ENCODE data around the gene GNB5.
"Not testable (repeated sequence)": the region's sequence is repeated elsewhere in the genome, so short reads cannot be mapped to it uniquely, and the experiment has no call there.

The GNB5 gene

DNA sequence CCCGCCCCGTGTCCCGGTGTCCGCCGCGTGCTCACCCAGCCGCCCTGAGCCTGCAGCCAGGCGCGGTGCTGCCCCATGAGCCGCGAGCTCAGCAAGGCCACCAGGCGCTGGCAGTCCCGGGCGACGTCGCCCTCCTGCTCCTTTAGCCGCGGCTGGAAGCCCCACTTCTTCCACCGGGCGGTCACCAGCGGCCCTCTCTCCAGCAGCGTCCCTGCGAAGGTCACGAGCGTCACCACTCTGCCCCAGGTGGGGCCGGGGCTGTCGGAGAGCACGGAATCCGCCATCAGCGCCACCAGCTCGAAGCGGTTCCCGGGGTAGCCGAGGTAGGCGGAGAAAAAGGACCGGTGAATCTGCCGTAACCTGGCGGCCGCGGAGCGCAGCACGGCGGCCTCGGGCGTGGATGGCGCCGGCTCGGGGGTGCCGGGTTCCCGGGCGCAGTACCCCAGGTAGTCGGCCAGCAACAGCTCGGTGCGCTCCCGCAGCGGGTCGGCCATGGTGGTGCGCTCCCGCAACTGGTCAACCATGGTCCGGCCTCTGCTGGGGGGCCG is 78.9 kb downstream of the GNB5 start:
- DNase-seq (ENCODE audit: low read depth), result peak; percentile 23

DNA sequence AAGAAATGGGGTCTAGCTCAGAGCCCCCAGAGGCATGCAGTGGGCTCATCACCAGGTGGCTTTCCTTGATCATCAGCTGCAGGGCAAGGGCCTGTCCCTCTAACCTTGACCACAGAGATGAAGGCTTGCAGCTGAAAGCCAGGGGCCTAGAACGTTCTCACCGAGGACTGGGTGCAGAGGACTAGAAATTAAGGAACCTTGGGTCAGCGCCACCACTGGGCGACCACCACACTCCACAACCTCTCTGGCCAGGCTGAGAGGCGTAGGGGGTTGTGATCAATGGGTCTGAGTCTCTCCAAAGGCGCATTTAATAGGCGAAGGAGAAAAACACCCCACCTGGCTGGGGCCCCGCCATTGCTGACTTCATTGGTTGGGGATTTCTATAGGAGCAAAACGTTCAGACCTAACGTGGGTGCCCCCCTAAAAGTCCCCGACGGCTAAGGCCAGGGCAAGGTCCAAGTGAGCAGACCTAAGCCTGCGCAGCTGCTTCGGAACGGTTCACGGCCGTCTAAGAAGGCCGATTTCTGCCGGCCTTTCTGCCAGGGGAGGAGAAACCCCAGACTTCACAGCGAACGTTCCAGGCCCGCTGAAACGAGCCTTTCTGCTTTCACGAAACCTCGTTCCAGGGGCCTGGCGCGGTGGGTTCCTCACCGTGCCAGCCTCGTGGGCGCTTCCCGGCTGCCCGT is 79.5 kb downstream of the GNB5 start:
- DNase-seq (ENCODE audit: low read depth), result no peak

DNA sequence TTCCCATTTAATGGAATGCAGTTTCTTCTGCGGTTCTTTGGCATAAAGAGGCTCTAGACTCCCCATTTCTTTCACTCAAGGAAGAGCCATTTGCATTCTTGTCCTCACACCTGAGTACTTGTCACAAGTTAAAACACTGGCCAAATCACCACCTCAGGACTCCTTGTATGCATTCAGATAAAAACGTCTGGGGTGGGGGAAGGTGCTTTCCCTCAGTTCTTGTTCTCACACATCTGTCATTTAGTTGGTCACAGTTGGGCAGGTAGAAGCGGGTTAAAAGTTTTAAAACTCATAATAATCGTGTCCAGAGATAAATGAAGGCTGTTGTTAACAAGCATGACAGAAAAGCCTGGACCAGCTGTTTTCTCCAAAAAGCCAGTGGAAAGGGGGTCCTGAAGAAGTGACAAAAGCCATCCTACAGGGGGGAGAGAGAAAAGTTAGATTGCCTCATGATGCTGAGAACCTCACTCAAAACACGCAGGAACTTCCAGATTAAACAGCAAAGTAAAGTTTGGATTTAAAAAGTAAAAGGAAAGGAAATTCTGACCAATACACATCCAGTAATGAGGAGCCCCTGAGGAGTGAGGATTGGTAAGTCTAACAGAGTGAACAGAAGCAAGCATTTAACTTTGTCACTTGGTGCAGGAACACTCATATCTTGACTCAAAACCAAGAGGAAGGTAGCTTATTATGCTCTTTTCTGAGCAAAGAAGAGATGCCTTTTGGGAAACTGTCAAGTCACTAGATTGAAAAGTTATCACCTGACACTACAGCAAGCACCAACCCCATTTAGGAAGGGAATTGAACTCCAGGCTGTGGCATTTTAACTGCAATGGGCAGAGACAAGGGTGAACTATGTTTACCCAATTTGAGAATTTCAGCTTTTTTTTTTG is 81.4 kb downstream of the GNB5 start:
- no peak for DNase-seq (ENCODE audit: low read depth)

DNA sequence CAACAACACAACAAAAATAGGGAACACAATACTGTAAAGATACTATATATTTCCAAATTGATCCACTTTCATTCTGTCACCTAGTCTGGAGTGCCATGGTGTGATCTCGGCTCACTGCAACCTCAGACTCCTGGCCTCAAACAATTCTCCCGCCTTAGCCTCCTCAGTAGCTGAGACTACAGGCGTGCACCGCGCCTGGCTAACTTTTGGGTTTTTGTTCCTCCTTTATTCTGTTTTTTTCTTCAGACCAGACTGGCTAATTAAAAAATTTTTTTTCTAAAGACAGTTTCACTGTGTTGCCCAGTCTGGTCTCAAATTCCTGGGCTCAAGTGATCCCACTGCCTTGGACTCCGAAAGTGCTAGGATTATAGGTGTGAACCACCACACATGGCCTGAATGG is 84.0 kb downstream of the GNB5 start:
- DNase-seq (ENCODE audit: low read depth), result no peak

DNA sequence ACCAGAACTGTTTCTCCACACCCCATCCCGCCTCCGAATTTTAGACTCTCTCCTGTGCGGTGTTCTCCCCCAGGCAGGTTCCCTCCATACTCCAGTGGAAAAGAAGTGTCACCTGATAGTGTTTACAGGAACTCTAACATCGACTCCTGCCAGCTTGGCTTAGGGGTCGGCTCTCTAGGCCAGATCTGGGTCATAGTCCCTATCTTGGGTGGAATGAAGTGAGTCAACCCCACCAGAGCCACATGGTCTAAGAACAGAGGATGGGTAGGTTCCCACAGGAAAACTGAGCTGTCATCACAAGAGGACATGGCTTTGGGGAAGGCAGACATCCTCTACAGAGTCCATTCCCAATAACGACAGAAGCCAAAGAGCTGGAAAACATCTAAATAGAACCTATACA is 84.6 kb downstream of the GNB5 start:
- no peak for DNase-seq (ENCODE audit: low read depth)

DNA sequence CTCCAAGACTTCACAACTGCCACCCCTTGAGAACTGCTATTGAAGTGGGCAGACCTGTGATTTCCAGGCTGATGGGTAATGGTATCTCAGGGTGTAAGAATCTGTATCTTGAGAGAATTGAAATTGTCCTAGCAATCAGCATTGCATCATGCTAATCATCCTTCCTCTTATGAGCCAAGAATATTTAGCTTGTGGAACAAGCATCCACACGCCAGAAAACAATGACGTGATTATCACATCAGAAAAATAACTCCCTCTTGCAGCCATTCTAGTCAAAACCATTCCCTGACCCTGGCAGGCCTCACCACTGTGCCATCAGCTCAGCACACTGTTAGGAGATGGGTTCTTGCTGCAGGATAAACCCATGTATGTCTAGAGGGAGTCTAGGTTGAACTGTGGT is 85.3 kb downstream of the GNB5 start:
- DNase-seq (ENCODE audit: low read depth), result no peak

DNA sequence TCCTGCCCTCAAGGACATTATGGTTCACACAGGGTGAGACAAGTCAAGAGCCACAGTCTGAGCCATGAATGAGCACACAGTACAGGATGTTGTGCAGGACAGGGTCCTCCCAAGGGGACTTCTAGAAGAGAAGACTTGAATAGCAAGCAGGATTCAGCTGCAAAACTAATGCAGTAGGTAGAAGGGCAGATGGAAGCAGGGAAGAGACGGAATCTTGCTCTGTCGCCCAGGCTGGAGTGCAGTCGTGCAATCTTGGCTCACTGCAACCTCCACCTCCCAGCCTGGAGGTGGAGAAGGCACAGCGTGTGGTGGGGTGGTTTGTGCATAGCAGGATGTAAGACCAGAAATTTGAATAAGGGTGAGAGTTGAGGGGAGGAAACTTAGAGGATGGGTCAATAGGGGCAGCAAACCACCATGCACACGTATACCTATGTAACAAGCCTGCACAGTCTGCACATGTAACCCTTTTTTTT is 86.6 kb downstream of the GNB5 start:
- DNase-seq (ENCODE audit: low read depth), result no peak

DNA sequence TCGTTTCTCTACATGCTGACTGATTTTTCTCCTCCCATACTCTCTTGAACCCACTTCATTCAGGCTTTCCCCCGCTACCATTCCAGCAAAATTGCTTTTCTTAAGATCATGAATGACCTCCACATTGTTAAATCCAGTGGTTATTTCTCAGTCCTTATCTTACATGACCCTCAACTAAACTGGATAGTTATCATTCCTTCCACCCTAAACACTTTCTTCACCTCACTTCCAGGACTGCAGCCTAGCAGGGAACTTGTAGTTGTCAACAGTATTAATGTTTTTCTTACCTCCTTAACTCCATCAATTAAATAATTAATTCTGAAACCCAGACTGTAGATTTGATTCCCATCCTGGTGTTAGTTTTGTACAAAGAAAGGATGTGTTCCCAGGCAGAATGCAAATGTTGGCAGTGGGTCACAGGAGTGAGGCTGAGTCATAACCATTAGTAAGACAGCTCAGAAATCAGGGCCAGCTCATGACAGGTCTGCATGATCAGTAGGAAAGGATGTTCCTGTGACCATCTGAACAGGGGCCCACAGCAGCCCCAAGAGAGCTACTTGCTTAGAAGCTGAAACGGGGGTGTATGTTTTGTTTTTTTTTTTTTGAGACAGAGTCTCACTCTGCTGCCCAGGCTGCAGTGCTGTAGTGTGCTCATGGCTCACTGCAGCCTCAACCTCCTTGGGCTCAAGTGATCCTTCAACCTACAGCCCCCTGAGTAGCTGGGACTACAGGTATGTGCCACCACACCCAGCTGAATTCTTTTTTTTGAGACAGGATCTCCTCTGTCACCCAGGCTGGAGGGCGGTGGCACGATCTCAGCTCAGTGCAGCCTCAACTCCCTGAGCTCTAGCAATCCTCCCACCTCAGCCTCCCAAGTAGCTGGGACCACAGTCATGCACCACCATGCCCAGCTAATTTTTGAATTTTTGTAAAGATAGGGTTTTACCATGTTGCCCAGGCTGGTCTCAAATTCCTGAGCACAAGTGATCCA is 87.7 kb downstream of the GNB5 start:
- DNase-seq (ENCODE audit: low read depth), result no peak

DNA sequence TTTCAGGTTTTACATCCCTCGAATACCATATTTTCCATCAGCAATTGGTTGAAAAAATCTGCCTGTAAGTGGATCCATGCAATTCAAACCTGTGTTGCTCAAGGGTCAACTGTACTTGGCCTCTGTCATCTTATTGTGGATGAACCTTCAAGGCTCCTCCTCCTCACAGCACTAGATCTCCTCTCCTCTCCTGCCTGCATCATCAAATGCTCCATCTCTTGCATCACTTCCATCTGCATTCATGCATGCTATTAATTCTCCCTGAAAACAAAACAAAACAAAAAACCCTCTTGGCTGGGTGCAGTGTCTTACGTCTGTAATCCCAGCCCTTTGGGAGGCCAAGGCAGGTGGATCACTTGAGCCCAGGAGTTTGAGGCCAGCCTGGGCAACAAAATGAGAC is 88.7 kb downstream of the GNB5 start:
- no peak for DNase-seq (ENCODE audit: low read depth)

DNA sequence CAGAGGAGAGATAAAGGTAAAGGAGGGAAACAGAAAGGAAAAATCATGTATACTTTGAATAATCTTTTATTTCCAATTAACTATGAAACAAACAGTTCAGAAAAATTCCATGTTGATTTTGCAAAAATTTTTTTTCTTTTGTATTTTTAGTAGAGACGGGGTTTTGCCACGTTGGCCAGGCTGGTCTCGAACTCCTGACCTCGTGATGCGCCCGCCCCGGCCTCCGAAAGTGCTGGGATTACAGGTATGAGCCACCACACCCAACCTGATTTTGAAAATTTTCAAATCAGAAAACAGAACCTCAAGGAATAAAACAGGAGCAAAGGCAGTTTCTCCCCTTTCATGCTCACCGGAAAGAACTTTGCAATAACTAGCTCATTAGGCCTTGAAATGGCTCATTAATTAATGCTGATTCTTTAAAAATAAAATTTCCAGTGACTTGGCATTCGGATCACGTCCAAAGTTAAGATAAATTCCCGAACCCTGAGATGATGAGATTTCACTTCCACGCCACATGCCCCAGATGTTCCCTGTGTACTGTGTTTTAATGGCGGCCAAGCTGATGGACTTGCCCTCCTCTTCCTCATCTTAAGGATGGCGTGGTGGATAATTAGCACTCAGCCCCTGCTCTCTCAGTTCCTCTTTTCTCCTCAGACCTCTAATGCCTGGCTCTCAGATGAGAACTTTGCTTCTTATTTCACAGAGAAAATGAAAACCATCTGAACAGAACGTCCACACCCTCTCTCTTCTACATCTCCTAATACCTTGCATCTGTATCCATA is 89.5 kb downstream of the GNB5 start:
- no peak for DNase-seq (ENCODE audit: low read depth)

DNA sequence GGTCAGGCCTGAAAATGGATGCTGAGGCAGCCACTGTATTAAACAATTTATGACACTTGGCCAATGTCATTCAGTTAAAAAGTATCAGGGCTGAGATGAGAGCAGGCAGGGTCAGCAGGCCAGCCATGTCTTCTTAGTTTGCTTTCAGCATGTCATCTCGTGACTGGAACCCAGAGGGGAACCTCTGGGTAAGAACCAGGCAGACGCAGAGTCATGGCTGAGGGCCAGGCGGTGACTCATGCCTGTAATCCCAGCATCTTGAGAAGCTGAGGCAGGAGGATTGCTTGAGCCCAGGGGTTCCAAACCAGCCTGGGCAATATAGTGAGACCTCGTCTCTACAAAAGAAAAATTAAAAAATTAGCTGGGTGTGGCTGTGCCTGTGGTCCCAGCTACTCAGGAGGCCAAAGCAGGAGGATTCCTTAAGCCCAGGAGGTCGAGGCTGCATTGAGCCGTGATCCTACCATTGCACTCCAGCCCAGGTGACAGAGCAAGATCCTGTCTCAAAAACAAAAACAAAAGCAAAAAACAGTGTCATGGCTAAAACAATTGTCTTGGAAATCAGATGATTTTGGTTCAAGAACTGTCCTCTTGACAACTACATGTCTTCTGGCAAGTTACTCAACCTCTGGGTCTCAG is 90.3 kb downstream of the GNB5 start:
- DNase-seq (ENCODE audit: low read depth), result no peak

DNA sequence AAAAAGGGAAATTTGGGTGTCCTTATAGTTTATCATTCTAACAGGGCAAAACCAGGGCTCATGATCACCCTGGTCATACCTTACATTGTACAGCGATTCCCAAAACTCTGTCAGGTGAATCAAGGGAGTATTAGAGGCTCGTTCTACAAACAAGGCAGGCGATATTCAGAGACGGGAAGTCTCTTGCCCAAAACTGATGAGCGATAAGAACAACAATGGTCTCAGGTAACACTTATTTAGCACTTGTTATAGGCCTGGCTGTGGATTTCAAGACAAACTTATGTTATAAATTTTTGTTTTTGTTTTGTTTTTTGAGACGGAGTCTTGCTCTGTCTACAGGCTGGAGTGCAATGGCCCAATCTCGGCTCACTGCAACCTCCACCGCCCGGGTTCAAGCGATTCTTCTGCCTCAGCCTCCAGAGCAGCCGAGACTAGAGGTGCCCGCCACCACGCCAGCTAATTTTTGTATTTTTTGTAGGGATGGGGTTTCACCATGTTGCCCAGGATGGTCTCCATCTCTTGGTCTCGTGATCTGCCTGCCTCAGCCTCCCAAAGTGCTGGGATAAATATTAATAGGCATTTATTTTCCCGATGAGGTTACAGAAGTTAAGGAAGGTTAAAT is 91.4 kb downstream of the GNB5 start:
- no peak for DNase-seq (ENCODE audit: low read depth)

DNA sequence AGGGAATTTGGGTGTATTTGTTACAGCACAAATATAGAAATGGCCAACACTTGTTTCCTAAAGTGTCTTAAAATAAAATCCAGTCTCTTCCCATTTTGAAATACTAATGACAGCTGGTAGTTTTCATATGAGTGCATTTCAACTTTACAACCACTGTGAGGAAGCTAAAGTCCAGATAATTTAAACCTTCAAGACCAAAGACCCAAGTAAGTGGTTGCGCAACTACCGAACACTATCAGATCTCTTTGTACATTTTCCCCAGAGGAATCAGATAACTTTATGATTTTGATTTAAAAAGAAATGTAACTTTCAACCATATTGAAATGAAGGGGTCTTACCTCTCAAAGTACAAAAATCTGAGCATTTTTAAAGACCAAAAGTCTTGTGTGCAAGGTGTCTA is 92.9 kb downstream of the GNB5 start:
- no peak for DNase-seq (ENCODE audit: low read depth)

DNA sequence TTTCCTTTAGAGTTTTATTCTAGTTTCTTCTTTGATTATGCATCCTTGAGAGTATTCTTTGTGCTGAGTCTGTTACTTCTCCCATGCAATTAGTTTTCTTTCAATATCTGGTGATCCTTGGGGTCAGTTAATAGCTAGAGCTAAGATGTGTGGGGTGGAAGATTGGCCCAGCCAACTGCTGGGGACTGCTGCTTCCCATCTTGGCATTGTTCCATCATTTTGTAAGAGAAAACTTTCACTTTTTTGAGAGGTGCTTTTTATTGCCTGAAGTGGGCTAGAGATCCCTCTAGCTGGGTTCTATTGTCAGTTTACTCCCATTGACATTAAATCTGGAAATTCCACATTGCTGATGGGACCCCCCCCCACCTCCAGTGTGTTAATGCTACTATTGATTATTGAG is 94.0 kb downstream of the GNB5 start:
- DNase-seq (ENCODE audit: low read depth), result no peak

DNA sequence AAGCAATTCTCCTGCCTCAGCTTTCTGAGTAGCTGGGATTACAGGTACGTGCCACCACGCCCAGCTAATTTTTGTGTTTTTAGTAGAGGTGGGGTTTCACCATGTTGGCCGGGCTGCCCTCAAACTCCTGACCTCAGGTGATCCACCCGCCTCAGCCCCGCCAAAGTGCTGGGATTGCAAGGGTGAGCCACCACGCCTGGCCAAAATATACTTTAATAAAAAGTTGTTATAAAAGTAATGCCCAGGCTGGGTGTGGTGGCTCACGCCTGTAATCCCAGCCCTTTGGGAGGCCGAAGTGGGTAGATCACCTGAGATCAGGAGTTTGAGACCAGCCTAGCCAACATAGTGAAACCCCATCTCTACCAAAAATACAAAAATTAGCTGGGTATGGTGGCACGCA is 94.7 kb downstream of the GNB5 start:
- not testable (repeated sequence) for DNase-seq (ENCODE audit: low read depth)

DNA sequence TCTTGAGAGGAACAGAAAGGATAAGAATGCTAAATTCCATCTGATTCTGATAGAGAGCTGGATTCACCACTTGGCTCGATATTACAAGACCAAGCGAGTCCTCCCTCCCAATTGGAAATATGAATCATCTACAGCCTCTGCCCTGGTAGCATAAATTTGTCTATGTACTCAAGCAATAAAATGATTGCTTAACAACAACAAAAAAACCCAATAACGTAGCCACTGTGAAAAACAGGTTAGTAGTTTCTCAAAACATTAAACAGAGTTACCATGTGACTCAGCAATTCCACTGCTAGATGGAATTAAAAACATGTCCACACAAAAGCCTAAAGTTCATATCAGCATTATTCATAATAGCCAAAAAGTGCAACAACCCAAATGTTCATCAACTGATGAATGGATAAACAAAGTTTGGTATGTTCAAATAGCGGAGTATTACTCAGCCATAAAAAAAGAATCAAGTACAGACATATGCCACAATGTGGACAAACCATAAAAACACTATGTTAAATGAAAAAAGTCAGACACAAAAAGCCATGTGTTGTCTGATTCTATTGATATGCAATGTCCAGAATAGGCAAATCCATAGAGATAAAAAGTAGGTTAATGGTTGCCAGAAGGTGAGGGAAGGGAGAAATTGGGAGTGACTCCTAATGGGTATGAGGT is 95.5 kb downstream of the GNB5 start:
- no peak for DNase-seq (ENCODE audit: low read depth)

DNA sequence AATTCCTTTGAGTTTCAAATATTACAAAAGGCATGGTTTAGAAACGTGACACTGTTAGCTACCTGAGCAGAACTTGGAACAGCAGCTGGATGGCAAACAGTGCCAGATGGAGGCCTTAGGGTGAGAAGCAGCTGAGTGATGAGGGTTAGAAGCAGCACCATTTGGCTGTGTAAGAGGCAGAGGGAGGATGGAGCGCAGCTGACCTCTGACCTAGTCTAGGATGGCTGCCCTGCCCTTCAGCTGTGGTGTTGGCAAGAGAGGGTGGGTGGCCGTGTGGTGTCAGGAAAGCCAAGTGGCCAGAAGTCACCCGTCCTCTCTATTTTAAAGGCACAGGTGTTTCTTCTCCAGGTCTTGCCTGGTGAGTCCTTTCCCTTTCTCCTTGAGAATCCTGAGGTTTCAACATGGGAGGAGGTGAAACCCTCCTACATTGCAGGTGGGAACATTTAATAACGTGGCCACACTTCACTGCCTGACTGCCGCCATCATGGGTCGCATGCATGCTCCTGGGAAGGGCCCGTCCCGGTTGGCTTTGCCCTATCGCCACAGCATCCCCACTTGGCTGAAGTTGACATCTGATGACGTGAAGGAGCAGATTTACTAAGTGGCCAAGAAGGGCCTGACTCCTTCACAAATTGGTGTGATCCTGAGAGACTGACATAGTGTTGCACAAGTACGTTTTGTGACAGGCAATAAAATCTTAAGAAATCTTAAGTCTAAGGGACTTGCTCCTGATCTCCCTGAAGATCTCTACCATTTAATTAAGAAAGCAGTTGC is 96.2 kb downstream of the GNB5 start:
- no peak for DNase-seq (ENCODE audit: low read depth)

DNA sequence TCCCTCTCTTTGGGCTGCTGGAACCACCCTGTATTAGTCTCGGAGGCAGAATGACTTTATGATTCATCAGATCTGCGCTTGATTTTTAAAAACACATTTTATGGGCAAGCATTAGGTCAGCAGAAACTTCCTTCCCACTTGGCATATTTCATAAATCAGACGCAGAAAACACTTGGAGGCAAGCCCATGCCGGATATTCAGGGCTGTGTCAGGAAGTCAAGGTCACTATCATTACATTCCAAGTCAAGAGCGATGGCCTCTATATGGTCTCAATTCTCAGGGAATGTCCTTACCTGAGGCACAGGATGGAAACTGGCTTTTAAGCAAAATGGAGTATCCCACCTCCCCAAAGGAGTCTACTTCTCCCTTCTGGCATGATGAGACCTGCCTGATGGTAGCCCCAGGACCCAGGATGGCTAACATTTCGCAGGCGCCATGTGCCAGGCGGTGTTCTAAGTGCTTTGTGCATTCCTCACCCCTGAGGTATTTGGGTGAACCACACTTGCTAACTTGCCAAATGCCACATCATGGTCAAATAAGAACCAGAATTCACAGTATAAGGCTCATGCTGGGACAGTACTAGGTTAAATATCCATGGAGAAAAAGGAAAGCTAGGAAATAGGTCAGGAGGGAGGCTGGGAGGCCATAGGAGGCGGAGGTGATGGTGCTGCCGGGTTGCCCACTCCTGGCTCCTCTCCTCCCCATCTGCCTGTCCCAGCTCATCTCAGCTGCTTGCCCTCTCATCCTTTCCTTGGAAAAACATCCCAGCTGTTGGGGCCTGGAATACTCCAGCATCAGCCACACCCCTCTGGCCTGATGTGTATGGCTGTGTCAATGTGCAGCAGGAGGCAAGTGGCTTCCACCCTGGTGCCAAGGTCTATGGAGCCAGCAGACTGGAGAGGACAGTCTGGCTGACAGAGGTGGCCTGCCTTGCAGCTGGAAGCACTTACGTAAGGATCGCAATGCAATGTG is 97.4 kb downstream of the GNB5 start:
- DNase-seq (ENCODE audit: low read depth), result no peak

Measured in activated T-cell treated with anti-CD3 and anti-CD28 coated beads for 24 hours (primary cell).